HL-60 (cell line): Measurements from ENCODE around the gene ARHGAP27.

Source experiments
- CTCF ChIP-seq: IDR thresholded peaks from one replicate; pipeline ENCODE4 v1.5.1; 2011; ENCODE audit warnings: low read length, control low read depth, inconsistent platforms; ENCODE audit not compliant: insufficient read depth
- GABPA ChIP-seq: IDR thresholded peaks from 2 replicates; pipeline ENCODE4 v1.6.1; 2012; ENCODE audit warnings: low read depth
- POLR2AphosphoS5 ChIP-seq: IDR thresholded peaks from 2 replicates; pipeline ENCODE4 v1.6.1; 2012; ENCODE audit warnings: low read depth
- SPI1 ChIP-seq: IDR thresholded peaks from 2 replicates; pipeline ENCODE4 v1.6.1; 2012; ENCODE audit warnings: low read depth, mild to moderate bottlenecking, borderline replicate concordance
- TF ChIP-seq, protein P1 (sequence below): IDR thresholded peaks from 2 replicates; pipeline ENCODE4 v1.6.1; 2012; ENCODE audit warnings: low read depth; ENCODE audit not compliant: insufficient replicate concordance

GRCh38 chr17:45361451-45361850, 71.2 kb downstream of the ARHGAP27 start:
- TF ChIP-seq CTCF = no peak
- TF ChIP-seq, protein P1, sequence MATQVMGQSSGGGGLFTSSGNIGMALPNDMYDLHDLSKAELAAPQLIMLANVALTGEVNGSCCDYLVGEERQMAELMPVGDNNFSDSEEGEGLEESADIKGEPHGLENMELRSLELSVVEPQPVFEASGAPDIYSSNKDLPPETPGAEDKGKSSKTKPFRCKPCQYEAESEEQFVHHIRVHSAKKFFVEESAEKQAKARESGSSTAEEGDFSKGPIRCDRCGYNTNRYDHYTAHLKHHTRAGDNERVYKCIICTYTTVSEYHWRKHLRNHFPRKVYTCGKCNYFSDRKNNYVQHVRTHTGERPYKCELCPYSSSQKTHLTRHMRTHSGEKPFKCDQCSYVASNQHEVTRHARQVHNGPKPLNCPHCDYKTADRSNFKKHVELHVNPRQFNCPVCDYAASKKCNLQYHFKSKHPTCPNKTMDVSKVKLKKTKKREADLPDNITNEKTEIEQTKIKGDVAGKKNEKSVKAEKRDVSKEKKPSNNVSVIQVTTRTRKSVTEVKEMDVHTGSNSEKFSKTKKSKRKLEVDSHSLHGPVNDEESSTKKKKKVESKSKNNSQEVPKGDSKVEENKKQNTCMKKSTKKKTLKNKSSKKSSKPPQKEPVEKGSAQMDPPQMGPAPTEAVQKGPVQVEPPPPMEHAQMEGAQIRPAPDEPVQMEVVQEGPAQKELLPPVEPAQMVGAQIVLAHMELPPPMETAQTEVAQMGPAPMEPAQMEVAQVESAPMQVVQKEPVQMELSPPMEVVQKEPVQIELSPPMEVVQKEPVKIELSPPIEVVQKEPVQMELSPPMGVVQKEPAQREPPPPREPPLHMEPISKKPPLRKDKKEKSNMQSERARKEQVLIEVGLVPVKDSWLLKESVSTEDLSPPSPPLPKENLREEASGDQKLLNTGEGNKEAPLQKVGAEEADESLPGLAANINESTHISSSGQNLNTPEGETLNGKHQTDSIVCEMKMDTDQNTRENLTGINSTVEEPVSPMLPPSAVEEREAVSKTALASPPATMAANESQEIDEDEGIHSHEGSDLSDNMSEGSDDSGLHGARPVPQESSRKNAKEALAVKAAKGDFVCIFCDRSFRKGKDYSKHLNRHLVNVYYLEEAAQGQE = no peak
- TF ChIP-seq GABPA = no peak
- TF ChIP-seq POLR2AphosphoS5 = no peak
- TF ChIP-seq SPI1 = no peak
